Measurements from ENCODE around the gene ALDH1B1.

The ALDH1B1 gene

GRCh38 chr9:38435521-38435920, 43.0 kb downstream of the ALDH1B1 start:
- DNase-seq (ENCODE audit: low read depth, low spot score) = no peak

DNA sequence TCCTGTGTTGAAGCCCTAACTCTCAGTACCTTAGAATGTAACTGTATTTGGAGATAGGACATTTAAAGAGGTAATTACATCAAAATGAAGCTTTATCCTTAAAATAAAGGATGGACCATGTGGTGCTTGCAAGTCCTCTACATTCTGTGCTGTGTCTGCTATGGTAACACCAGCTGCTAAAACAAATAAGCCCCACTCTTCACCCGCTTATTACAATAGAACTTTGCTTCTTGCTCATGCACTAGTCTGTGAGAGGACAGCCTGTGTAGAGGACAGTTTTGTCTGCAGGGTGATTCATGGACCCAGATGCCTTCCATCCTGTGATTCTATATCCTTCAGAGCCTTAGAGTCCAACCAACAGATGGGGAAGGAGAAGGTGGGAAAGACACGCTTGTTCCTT, 44.2 kb downstream of the ALDH1B1 start:
- ChIA-PET POLR2A (no interaction called here), CTCF (interaction anchor here (0.9 to 1.2 kb wide), 2 partner anchors 8 to 955 kb away, joined by 3 to 4 read pairs; no protein-coding TSS in a partner anchor)
- TF ChIP-seq CTCF (IDR thresholded peaks at IDR 0.05; ENCODE audit: insufficient read depth, low read length, missing control alignments) = no peak
- no peak overlapping the region for H3K4me3 ChIP-seq (ENCODE audit: low read depth, low read length)
- DNase-seq (ENCODE audit: low read depth, low spot score) = no peak

More at GRCh38 chr9:38435521-38435920, 43.0 kb downstream of the ALDH1B1 start:
- TF ChIP-seq CTCF (IDR thresholded peaks at IDR 0.05; ENCODE audit: insufficient read depth, low read length, missing control alignments) = no peak
- no peak overlapping the region for H3K4me3 ChIP-seq (ENCODE audit: low read depth, low read length)
- CTCF ChIA-PET = interaction anchor here (1.0 to 4.6 kb wide), 5 partner anchors 13 to 954 kb away, joined by 3 to 27 read pairs (median 4); no protein-coding TSS in a partner anchor
- POLR2A ChIA-PET = no interaction called here

DNA sequence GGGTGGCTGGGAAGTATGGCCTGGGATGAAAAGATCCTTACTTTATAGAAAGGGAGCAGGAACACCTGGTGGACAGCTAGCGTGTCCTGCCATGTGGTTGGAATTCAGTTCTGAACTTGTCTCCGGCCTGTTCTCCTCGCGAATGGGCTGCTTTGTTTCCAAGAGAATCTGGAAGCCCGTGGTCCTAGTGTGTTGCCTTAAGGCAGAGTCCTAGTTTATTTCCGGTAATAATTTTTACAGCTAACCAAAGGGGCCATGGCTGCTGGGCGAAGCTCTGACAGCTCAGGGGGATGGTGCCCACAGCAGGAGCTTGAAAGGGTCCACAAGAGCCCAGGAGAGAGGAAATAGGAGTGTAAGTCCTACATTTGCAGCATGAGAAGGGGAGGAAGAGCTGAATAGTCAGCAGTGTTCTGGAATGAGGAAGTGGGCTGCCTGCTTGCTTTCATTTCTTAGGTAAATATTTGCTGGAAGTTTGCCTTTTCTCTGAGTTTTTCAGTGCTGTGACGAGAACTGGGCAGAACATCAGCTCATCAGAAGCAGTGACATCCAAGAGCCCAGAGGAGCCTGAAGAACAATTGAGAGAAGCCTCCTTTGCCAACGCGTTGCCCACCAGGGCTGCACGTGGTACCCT, 44.8 kb downstream of the ALDH1B1 start:
- no peak for DNase-seq (ENCODE audit: low read depth, low spot score)
- CTCF ChIA-PET = interaction anchor here (0.9 kb wide), 1 partner anchor 9 kb away, joined by 3 read pairs; no protein-coding TSS in a partner anchor
- POLR2A ChIA-PET = no interaction called here
- no peak overlapping the region for H3K4me3 ChIP-seq (ENCODE audit: low read depth, low read length)
- TF ChIP-seq CTCF (IDR thresholded peaks at IDR 0.05; ENCODE audit: insufficient read depth, low read length, missing control alignments) = no peak

- POLR2A ChIA-PET = no interaction called here
- TF ChIP-seq CTCF (IDR thresholded peaks at IDR 0.05; ENCODE audit: insufficient read depth, low read length, missing control alignments) = no peak
- CTCF ChIA-PET = no interaction called here
These were observed 46.9 kb downstream of the ALDH1B1 start for GRCh38 chr9:38439291-38439915.

GRCh38 chr9:38439916-38440301, 47.4 kb downstream of the ALDH1B1 start:
- POLR2A ChIA-PET = no interaction called here
- H3K4me3 ChIP-seq (ENCODE audit: low read depth, low read length) = no peak overlapping the region
- no peak for TF ChIP-seq CTCF (IDR thresholded peaks at IDR 0.05; ENCODE audit: insufficient read depth, low read length, missing control alignments)
- CTCF ChIA-PET = interaction anchor here (1.3 kb wide), 1 partner anchor 11 kb away, joined by 4 read pairs; no protein-coding TSS in a partner anchor
- no peak for DNase-seq (ENCODE audit: low read depth, low spot score)

More at GRCh38 chr9:38439291-38439915, 46.9 kb downstream of the ALDH1B1 start:
- no peak overlapping the region for H3K4me3 ChIP-seq (ENCODE audit: low read depth, low read length)
- no peak for DNase-seq (ENCODE audit: low read depth, low spot score)

GRCh38 chr9:38440516-38440915, 48.0 kb downstream of the ALDH1B1 start:
- ChIA-PET POLR2A (no interaction called here), CTCF (interaction anchor here (1.3 kb wide), 1 partner anchor 12 kb away, joined by 4 read pairs; no protein-coding TSS in a partner anchor)
- DNase-seq (ENCODE audit: low read depth, low spot score) = no peak
- no peak overlapping the region for H3K4me3 ChIP-seq (ENCODE audit: low read depth, low read length)
- TF ChIP-seq CTCF (IDR thresholded peaks at IDR 0.05; ENCODE audit: insufficient read depth, low read length, missing control alignments) = no peak

Data from AG04449 (cell line).